ENCODE measurements around the gene C5orf58. TPM values are rescaled to one million over a fixed set of nuclear protein-coding genes. Genes with fewer than 3 reads are reported as not detected.

C5orf58 gene
- total and polyA plus RNA-seq, 10 of the 15 experiments (the other 5 are each of a cell fraction or from before 2014, with no cell fraction given) = 0.13 to 0.27 (median 0.26) TPM; not detected in 7

GRCh38 chr5:170278611-170279458, 46.0 kb downstream of the C5orf58 start (continued):
- TF ChIP-seq ZBTB11 (CRISPR knock-in tag; IDR thresholded peaks at IDR 0.05) (no peak), ZZZ3 (IDR thresholded peaks at IDR 0.05; ENCODE audit: control insufficient read depth, insufficient read length, low read depth) (no peak), ETV6 (conservative IDR thresholded peaks at IDR 0.05 in 1 of 2, IDR thresholded peaks at IDR 0.05 in 1 of 2; ENCODE audit: borderline replicate concordance in 1 of 2, low read depth in 1 of 2) (peak in 1 of 2 experiments; percentile 73; a peak in 2 of 4 replicates), ZNF207 (IDR thresholded peaks at IDR 0.05; ENCODE audit: borderline replicate concordance) (peak; percentile 30; the same call in 1 of the 2 replicates), BHLHE40 (IDR thresholded peaks at IDR 0.05; ENCODE audit: borderline replicate concordance in 1 of 2, low read depth in 2 of 2, low read length in 1 of 2) (no peak), NR2C2 (IDR thresholded peaks at IDR 0.05; ENCODE audit: borderline replicate concordance, control insufficient read depth, insufficient read length, low read depth) (no peak), TBL1XR1 (IDR thresholded peaks at IDR 0.05; ENCODE audit: low read depth, low read length) (0 out of 2 replicates have a peak, but pooled peaks have one; percentile 11), PML (IDR thresholded peaks at IDR 0.05; ENCODE audit: low read length) (no peak), CBFB (IDR thresholded peaks at IDR 0.05; ENCODE audit: low read depth) (peak; percentile 92), FOS (IDR thresholded peaks at IDR 0.05; ENCODE audit: borderline replicate concordance, extremely low read depth, insufficient read length) (no peak), EP300 (IDR thresholded peaks at IDR 0.05; ENCODE audit: borderline replicate concordance in 1 of 2, control insufficient read depth in 1 of 2, low read depth in 2 of 2, low read length in 2 of 2) (0 out of 4 replicates have a peak, but pooled peaks of 1 of the 2 experiments have one; percentile 13), CREB1 (IDR thresholded peaks at IDR 0.05; ENCODE audit: low read depth) (0 out of 2 replicates have a peak, but pooled peaks have one; percentile 15), YY1 (IDR thresholded peaks at IDR 0.05; ENCODE audit: low read depth, low read length) (peak; percentile 39; the same call in 1 of the 2 replicates), DPF2 (IDR thresholded peaks at IDR 0.05) (peak; percentile 87)
- TF ChIP-seq, protein P1, sequence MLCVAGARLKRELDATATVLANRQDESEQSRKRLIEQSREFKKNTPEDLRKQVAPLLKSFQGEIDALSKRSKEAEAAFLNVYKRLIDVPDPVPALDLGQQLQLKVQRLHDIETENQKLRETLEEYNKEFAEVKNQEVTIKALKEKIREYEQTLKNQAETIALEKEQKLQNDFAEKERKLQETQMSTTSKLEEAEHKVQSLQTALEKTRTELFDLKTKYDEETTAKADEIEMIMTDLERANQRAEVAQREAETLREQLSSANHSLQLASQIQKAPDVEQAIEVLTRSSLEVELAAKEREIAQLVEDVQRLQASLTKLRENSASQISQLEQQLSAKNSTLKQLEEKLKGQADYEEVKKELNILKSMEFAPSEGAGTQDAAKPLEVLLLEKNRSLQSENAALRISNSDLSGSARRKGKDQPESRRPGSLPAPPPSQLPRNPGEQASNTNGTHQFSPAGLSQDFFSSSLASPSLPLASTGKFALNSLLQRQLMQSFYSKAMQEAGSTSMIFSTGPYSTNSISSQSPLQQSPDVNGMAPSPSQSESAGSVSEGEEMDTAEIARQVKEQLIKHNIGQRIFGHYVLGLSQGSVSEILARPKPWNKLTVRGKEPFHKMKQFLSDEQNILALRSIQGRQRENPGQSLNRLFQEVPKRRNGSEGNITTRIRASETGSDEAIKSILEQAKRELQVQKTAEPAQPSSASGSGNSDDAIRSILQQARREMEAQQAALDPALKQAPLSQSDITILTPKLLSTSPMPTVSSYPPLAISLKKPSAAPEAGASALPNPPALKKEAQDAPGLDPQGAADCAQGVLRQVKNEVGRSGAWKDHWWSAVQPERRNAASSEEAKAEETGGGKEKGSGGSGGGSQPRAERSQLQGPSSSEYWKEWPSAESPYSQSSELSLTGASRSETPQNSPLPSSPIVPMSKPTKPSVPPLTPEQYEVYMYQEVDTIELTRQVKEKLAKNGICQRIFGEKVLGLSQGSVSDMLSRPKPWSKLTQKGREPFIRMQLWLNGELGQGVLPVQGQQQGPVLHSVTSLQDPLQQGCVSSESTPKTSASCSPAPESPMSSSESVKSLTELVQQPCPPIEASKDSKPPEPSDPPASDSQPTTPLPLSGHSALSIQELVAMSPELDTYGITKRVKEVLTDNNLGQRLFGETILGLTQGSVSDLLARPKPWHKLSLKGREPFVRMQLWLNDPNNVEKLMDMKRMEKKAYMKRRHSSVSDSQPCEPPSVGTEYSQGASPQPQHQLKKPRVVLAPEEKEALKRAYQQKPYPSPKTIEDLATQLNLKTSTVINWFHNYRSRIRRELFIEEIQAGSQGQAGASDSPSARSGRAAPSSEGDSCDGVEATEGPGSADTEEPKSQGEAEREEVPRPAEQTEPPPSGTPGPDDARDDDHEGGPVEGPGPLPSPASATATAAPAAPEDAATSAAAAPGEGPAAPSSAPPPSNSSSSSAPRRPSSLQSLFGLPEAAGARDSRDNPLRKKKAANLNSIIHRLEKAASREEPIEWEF (IDR thresholded peaks at IDR 0.05; ENCODE audit: insufficient replicate concordance, low read depth, low read length) = no peak

Data from GM12878 (cell line).